Upper lobe of left lung (tissue), 4 donors: ENCODE measurements around the gene RAD23B.

Source experiments
- CTCF ChIP-seq, 6 experiments: fragments of 450-650 bp in 4 of 6; fragments of 200-600 bp in 2 of 6; sonication (generic) in 2 of 6; IDR thresholded peaks; one replicate each; pipeline ENCODE4 v1.5.1; 2016 to 2019; ENCODE audit warnings: antibody characterized with exemption in 6 of 6
- EP300 ChIP-seq, 4 donors: sonication (generic); formaldehyde crosslinking; IDR thresholded peaks; one replicate each; pipeline ENCODE4 v1.5.1; 2017; ENCODE audit warnings: antibody characterized with exemption in 4 of 4, control low read depth in 2 of 4
- POLR2A ChIP-seq, 4 donors: fragments of 450-650 bp; IDR thresholded peaks; one replicate each; pipeline ENCODE4 v1.5.1; 2016 to 2017; ENCODE audit warnings: antibody characterized with exemption in 4 of 4, mild to moderate bottlenecking in 2 of 4
- POLR2AphosphoS5 ChIP-seq, 2 donors: sonication (generic); formaldehyde crosslinking; IDR thresholded peaks; one replicate each; pipeline ENCODE4 v1.5.1; 2017; ENCODE audit warnings: antibody characterized with exemption in 2 of 2

- TF ChIP-seq CTCF (IDR thresholded peaks at IDR 0.05) = no peak
- TF ChIP-seq POLR2AphosphoS5 (IDR thresholded peaks at IDR 0.05) = no peak
- no peak for TF ChIP-seq EP300 (IDR thresholded peaks at IDR 0.05)
- TF ChIP-seq POLR2A (IDR thresholded peaks at IDR 0.05) = no peak
Observed at GRCh38 chr9:107342476-107343161, 59.5 kb downstream of the RAD23B start.
